OCI-LY1 (cell line): ENCODE data around the gene GABRG3.

Experiments used
- H2AFZ ChIP-seq: fragments of 200-600 bp; sonication (generic), shearing (Covaris generic); 2 replicates; pipeline ENCODE4 v1.6.0; 2014; ENCODE audit warnings: antibody characterized with exemption, mild to moderate bottlenecking, low read length
- H3F3A ChIP-seq: fragments of 200-600 bp; sonication (generic), shearing (Covaris generic); 2 replicates; pipeline ENCODE4 v1.6.0; 2014; ENCODE audit warnings: mild to moderate bottlenecking, antibody characterized with exemption, low read length, moderate library complexity; ENCODE audit not compliant: insufficient read depth
- H3K27ac ChIP-seq: fragments of 200-600 bp; sonication (generic); 2 replicates; pipeline ENCODE4 v1.5.1; 2014; ENCODE audit warnings: low read length, mixed run types, mild to moderate bottlenecking, low read depth; ENCODE audit not compliant: poor library complexity, severe bottlenecking
- H3K27me3 ChIP-seq: fragments of 200-600 bp; sonication (generic); 2 replicates; pipeline ENCODE4 v1.6.0; 2014; ENCODE audit warnings: antibody characterized with exemption, mild to moderate bottlenecking, low read length, moderate library complexity; ENCODE audit not compliant: insufficient read depth
- H3K36me3 ChIP-seq: fragments of 200-600 bp; sonication (generic); 2 replicates; pipeline ENCODE4 v1.6.1; 2014; ENCODE audit warnings: mild to moderate bottlenecking, antibody characterized with exemption, low read length, moderate library complexity, mixed read lengths; ENCODE audit not compliant: insufficient read depth
- H3K4me1 ChIP-seq: fragments of 200-600 bp; sonication (generic); 2 replicates; pipeline ENCODE4 v1.5.1; 2014; ENCODE audit warnings: mild to moderate bottlenecking, low read length, moderate library complexity; ENCODE audit not compliant: insufficient read depth, severe bottlenecking
- H3K4me2 ChIP-seq: fragments of 200-600 bp; sonication (generic), shearing (Covaris generic); 2 replicates; pipeline ENCODE4 v1.6.1; 2014; ENCODE audit warnings: low read length
- H3K4me3 ChIP-seq: fragments of 200-600 bp; sonication (generic); 2 replicates; pipeline ENCODE4 v1.5.1; 2014; ENCODE audit warnings: low read length, low read depth, mild to moderate bottlenecking, mixed read lengths; ENCODE audit not compliant: poor library complexity, severe bottlenecking
- H3K79me2 ChIP-seq: fragments of 200-600 bp; shearing (Covaris generic); 2 replicates; pipeline ENCODE4 v1.6.1; 2016; ENCODE audit warnings: mixed run types, low read length, mixed read lengths; ENCODE audit not compliant: insufficient read depth
- H3K9ac ChIP-seq: fragments of 200-600 bp; sonication (generic), shearing (Covaris generic); 2 replicates; pipeline ENCODE4 v1.6.1; 2014; ENCODE audit warnings: mild to moderate bottlenecking, low read length, mixed read lengths
- H3K9me2 ChIP-seq: fragments of 200-600 bp; sonication (generic), shearing (Covaris generic); 2 replicates; pipeline ENCODE4 v1.6.1; 2014; ENCODE audit warnings: low read depth, mild to moderate bottlenecking, low read length, mixed read lengths
- H3K9me3 ChIP-seq: fragments of 200-600 bp; shearing (Covaris generic); 2 replicates; pipeline ENCODE4 v1.6.1; 2014; ENCODE audit warnings: low read length, mixed read lengths
- H4K20me1 ChIP-seq: fragments of 200-600 bp; sonication (generic), shearing (Covaris generic); 2 replicates; pipeline ENCODE4 v1.6.0; 2016; ENCODE audit warnings: mild to moderate bottlenecking, low read length; ENCODE audit not compliant: insufficient read depth
- CTCF ChIP-seq: fragments of 200-600 bp; sonication (generic), shearing (Covaris generic); IDR thresholded peaks from 2 replicates; pipeline ENCODE4 v1.5.1; 2017; ENCODE audit warnings: mild to moderate bottlenecking, antibody characterized with exemption, low read length, moderate library complexity, mixed read lengths
- EZH2 ChIP-seq: fragments of 200-600 bp; sonication (generic), shearing (Covaris generic); IDR thresholded peaks from 2 replicates; pipeline ENCODE4 v1.8.0; 2017; ENCODE audit warnings: borderline replicate concordance, mixed run types, mild to moderate bottlenecking, antibody characterized with exemption, low read length, moderate library complexity, mixed read lengths

The GABRG3 gene

GRCh38 chr15:27410996-27411605, 440.1 kb downstream of the GABRG3 start:
- Histone ChIP-seq H3K27ac (no peak overlapping the region), H3K9ac (no peak overlapping the region), H3K4me3 (no peak overlapping the region), H3K79me2 (no peaks in the 10 kb centered on the region), H3K36me3 (no peaks in the 10 kb centered on the region), H3K27me3 (no peaks in the 10 kb centered on the region), H3K9me3 (no peaks in the 10 kb centered on the region), H3K4me1 (no peaks in the 10 kb centered on the region), H3K9me2 (no peaks in the 10 kb centered on the region), H3F3A (no peaks in the 10 kb centered on the region), H2AFZ (no peak overlapping the region), H4K20me1 (no peaks in the 10 kb centered on the region), H3K4me2 (no peak overlapping the region)
- TF ChIP-seq EZH2 (no peak), CTCF (no peak)

- H3K9ac ChIP-seq = no peak overlapping the region
- no peaks in the 10 kb centered on the region for H3K79me2 ChIP-seq
- H3K27me3 ChIP-seq = no peaks in the 10 kb centered on the region
- no peak overlapping the region for H3K27ac ChIP-seq
- no peak overlapping the region for H2AFZ ChIP-seq
- no peaks in the 10 kb centered on the region for H4K20me1 ChIP-seq
- H3K4me3 ChIP-seq = no peak overlapping the region
- no peaks in the 10 kb centered on the region for H3K9me2 ChIP-seq
- no peak overlapping the region for H3K4me2 ChIP-seq
- H3K36me3 ChIP-seq = no peaks in the 10 kb centered on the region
- TF ChIP-seq EZH2 = no peak
- H3K9me3 ChIP-seq = no peaks in the 10 kb centered on the region
- no peaks in the 10 kb centered on the region for H3F3A ChIP-seq
- no peaks in the 10 kb centered on the region for H3K4me1 ChIP-seq
Observed at GRCh38 chr15:27412415-27412814, 441.4 kb downstream of the GABRG3 start.

GRCh38 chr15:27414168-27414870, 443.3 kb downstream of the GABRG3 start:
- Histone ChIP-seq H3K36me3 (no peaks in the 10 kb centered on the region), H3K9me2 (no peaks in the 10 kb centered on the region), H3K4me3 (no peak overlapping the region), H3K4me2 (no peak overlapping the region), H3K9me3 (no peaks in the 10 kb centered on the region), H3K27me3 (no peaks in the 10 kb centered on the region), H3K27ac (no peak overlapping the region), H3F3A (no peaks in the 10 kb centered on the region), H4K20me1 (no peaks in the 10 kb centered on the region), H3K9ac (no peak overlapping the region), H3K4me1 (no peaks in the 10 kb centered on the region), H3K79me2 (no peaks in the 10 kb centered on the region), H2AFZ (no peak overlapping the region)
- TF ChIP-seq EZH2 = no peak
- TF ChIP-seq CTCF = no peak
